CD4-positive, alpha-beta T cell treated with Interleukin-2 at 100 ng/mL for 4 hours (primary cell): ENCODE data around the gene SPINT2.

Source experiments
- DNase-seq: peaks from one replicate; pipeline ENCODE4 v3.0.0-alpha.2; 2020; ENCODE audit warnings: low spot score

Gene SPINT2

DNA sequence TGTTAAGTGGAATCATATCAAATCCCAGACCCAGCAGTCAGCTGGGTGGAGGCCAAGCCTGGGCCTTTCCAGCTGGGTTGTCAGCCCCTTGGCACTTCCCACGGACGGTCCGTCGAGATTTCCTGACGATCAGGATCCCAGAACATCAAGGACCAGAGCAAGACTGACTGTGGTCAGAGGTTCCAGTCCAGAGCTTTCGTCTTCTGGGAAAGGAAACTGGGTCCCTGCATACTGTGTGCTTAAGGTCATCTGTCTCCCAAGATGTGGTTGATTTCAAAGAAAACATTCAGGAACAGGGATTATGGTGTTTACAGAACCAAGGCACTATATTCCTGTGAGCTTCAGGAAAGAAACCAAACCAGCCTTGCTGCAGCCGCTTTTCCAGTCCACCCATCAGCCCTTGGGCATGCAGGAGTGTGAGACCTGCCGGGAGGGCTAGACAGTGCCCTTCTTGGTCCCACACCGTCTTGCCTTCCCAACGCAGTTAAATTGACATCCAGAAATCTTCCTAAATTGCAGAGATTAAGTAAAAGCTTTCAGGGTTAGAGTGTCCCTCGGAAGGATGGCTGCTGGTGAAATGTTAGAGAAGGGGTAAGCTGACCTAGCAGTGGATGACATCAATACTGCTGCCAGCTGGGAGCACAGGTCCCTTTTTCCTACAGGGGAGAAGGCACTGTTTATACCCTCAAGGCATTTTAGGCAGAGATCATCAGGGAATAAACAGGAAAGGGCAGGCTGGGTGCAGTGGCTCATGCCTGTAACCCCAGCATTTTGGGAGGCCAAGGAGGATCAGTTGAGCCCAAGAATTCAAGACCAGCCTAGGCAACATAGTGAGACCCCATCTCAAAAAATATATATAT, 34.7 kb downstream of the SPINT2 start:
- DNase-seq = no peak

DNA sequence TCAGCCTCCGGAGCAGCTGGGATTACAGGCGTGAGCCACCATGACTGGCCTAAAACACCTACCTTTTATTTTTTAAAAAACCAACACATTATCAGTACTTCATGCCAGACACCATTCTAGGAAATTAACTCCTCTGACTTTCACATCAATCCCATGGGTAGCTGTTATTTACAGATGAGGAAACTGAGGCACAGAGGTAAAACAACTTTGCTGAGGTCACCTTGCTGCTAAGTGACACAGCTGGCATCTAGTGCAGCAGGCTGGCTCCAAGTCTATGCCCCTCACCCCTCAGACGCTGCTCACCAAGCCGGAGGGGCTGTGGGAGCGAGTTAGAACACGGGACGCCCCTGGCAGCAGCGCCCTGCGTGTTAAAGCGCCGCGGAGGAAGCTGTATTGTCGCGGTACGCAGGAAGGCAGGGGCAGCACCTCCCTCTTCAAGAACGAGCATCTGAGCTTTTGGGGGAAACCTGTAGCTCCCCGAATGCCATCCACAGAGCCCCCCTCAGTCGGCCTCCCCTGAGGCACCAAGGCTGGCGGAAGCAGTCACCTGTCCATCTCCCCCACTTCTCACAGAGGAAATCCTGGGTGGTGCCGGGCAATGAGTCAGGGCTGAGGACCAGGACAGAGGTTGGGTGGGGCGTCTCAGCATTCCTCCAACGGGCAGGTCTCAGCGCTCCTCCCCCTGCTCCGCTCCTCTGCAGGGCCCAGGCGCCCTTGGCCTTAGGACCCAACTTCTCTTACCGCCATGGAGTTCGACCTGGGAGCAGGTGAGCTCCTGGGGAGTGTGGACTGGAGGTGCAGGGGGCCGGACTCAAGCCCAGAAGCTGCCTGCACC, 39.4 kb downstream of the SPINT2 start, which contains the start of gene C19orf33:
Gene C19orf33 (plus strand): TSS at position 735 of the 835 bp plus-strand sequence. CDS start 11 bp downstream, at position 746.
- DNase-seq = no peak

DNA sequence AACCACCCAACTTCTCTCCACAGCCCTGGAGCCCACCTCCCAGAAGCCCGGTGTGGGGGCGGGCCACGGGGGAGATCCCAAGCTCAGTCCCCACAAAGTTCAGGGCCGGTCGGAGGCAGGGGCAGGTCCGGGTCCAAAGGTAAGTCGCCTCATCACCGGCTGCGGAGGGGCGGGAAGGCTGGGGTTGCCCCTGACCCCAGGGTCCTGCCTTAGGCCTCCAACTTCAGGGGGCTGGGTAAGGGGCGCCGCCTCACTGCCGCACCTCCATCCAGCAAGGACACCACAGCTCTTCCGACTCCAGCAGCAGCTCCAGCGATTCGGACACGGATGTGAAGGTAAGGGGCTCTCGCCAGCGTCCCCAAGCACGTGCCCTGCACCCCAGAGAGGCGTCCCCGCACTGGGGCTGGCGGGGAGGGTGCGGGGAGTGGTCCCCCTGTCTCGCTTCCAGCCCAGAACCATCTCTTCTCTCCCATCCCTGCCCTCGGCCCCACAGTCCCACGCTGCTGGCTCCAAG, 40.0 kb downstream of the SPINT2 start:
- DNase-seq = no peak

DNA sequence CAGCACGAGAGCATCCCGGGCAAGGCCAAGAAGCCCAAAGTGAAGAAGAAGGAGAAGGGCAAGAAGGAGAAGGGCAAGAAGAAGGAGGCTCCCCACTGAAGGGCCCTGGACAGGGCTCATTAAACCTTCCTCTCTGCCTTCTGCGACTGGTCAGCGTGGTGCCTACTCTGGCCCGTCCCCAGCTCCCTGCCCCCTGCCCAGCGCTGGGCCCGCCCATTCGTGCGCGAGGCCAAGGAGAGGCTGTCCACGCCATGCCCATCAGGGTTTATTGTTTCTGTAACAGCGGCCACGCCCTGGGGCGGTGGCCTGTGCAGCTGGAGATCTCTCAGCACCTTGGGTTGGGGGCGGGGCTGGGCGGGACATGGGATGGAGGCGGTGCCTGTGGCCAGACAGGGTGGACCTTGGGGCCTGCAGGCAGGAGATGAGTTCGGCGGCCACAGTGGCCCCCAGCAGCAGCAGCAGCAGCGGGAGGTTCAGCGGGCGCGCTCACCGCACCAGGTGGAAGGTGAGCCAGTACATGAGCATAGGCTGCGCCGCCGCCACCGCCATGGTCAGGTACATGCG, 40.6 kb downstream of the SPINT2 start:
- DNase-seq = no peak

DNA sequence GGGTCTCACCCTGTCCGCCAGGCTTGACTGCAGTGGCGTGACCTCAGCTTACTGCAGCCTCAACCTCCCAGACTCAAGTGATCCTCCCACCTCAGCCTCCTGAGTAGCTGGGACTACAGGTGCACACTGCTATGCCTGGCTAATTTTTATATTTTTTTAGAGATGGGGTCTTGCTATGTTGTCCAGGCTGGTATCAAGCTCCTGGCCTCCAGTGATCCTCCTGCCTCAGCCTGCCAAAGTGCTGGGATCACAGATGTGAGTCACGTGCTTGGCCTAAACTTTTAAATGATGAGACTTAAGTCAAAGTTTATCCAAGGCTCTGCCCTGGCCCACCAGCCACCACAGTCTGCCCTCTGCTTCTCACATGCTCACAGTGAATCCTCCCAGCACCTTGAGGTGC, 41.9 kb downstream of the SPINT2 start:
- DNase-seq = no peak

DNA sequence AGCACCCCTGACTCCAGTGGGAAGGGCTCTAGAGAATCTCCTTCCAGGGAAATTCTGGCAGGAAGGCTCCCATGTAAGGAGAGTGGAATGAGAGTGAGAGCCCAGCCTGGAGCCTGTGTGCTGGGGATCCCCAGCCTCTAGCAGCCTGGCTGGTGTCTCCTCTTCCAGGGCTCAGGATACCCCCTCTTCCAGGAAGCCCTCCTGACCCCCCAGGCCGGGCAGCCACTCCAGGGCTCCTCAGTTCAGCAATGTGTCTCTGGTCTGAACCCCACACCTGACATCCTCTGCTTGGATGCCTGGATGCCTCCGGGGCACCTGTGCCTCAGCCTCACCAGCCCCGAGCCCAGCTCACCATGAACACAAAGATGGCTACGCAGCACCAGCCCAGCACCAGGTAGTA, 42.7 kb downstream of the SPINT2 start:
- no peak for DNase-seq

DNA sequence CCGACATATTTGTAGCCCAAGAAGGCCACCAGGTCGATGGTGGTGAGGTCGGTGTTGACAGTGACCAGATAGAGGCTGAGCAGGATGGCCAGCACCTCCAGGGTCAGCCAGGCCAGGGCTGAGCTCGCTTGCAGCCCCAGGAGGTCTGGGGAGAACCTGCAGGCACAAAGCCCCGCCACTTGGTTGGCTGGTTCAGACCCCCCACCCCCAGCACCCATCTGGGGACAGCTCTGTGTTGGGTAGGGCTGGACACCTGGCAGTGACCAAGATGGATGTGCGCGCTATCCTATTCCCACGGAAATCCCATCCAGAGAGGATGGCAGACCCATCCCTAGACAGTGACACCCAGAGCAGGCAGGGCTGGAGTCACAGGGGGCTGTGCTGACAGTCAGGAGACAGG, 43.2 kb downstream of the SPINT2 start:
- DNase-seq = no peak

DNA sequence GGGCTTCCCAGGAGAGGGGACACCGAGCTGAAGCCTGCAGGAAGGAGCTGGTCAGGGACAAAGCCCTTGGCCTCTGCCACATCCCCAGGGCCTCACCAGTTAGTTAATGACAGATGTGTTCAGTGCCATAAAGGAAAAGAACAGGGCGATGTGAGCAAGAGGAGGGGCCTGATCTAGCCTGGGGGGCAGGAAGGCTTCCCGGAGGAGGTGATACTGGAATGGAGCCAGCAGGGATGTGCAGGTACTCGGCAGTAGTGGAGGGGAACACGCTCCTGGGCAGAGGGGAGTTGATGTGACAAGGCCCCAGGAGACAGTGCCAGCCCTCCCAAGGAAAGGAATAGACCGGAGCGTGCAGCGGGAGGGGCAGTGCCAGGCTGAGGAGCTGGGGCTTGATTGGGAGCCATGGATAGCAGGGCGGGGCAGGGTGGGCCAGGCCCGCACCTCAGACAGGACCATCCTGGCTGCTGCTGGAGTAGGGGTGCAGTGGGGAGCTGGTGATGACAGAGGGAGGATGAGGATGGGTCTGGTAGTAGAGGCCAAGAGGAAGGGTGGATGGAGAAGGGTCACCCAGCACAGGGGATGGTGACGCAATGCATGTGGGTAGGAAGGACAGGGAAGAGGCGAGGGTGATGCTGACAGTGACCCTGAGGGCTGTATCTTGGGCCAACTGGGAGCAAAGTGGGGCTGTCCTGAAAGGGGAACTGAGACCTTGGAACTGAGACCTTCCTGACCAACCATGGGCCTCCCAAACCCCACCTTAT, 43.8 kb downstream of the SPINT2 start:
- DNase-seq = no peak

DNA sequence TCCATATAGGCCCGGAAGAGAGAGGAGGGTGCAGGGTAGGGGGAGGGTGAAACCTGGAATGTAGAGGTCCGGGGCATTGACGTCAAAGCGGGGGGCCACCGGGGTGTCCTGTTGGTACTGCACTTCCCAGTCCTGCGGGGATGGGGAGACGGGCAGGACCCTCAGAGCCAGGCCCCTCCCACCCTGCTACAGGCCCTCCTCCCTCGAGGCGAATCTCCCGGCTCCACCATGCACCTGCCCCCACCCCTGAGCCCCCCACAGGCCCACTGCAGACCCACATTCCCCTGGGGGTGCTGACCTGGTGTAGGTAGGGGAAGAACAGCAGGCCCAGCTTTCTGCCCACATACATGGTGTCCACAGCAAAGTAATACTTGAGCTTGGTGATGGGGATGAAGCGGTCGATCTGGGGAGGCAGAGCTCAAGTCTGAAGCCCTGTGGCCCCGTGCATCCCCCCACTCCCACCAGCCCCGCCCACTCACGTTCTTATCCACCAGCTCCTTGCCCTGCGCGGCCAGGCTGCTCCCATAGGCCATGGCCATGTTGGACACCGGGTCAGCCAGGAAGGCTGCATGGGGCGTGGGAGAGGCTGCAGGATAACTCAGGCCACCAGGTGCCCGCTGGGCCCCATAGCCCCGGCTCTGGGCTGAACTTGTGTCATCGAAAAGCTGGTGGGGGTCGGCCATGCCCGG, 44.7 kb downstream of the SPINT2 start:
- DNase-seq = no peak

DNA sequence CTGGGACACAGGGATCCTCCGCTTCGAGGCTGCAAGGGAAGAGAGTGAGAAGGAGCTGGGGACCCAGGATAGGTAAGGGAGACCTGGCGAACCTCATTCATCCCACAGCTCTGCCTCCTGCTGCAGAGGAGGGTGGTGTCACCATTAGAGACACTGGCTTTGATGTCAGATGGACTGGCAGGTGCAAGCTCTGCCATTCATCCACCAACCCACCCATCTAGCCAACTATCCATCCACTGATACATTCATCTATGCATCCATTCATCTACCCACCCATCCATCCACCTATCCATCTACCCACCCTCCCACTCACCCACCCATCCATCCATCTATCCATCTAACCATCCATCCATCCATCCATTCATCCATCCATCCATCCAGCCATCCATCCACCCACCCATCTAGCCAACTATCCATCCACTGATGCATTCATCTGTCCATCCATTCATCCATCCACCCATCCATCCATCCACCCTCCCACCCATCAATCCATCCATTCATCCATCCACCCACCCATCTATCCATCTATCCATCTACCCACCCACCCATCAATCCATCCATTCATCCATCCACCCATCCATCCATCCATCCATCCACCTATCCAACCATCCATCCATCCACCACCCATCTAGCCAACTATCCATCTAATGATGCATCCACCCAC, 45.4 kb downstream of the SPINT2 start:
- DNase-seq = no peak

DNA sequence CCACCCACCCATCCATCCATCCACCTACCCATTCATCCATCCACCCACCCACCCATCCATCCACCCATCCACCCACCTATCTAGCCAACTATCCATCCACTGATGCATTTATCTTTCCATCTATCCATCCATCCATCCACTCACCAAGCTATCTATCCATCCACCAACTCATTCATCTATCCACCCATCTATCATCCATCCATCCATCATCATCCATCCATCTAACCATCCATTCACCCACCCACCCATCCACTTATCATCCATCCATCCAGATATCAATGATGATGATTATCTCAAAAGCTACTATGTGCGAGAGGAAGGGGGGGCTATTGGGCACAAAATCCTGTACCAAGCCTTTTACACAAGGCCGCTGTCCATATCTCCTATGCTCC, 45.9 kb downstream of the SPINT2 start:
- DNase-seq = no peak

DNA sequence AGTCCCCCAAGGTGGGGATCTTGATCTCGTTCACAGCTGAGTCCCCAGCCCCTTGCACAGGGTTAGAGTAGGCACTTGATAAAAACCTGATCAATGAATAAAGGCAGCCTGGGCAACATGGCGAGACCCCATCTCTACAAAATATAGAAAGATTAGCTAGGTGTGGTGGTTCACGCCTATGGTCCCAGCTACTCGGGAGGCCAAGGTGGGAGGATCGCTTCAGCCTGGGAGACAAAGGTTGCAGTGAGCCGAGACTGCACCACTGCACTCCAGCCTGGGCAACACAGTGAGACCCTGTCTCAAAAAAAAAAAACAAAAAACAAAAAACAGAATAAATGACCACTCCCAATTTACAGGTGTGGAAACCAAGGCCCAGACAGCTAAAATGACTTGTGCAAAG, 46.6 kb downstream of the SPINT2 start:
- no peak for DNase-seq

DNA sequence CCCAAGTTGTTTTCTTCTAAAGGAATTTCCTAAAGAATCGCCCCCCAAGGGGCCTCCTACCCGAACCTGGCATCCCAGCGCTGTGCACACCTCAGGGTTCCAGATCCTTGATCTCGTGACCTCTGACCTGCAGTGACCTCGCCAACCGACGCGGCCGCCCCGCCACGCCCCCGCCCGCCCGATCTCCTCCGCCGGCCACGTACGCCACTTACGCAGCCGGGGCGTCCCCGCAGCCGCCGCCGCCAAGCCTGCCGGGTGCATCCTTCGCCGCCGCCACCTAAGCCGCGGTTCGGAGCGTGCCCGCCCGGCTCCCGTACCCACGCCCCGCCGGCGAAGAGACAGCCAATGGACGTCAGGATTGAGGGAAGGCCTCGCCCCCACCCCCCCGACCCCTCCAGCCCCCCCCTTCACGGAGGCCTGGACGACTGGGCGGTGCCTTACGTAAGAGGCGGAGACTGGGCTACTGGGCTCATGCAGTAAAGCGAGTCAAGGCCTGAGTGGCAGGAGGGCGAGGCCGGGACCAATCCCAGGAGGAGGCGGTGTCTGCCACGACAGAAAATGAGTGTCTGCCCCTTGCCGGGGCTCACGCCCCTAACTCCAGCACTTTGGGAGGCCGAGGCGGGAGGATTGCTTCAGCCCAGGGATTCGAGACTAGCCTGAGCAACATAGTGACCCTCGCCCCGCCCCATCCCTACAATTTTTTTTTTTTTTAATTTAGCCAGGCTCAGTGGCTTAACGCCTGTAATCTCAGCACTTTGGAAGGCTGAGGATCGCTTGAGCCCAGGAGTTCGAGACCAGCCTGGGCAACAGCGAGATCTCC, 51.5 kb downstream of the SPINT2 start, which contains the start of gene YIF1B:
Gene YIF1B (minus strand): TSS at position 291 of the 820 bp plus-strand sequence. CDS start 30 bp downstream, at position 261.
- peak; percentile 96 for DNase-seq

DNA sequence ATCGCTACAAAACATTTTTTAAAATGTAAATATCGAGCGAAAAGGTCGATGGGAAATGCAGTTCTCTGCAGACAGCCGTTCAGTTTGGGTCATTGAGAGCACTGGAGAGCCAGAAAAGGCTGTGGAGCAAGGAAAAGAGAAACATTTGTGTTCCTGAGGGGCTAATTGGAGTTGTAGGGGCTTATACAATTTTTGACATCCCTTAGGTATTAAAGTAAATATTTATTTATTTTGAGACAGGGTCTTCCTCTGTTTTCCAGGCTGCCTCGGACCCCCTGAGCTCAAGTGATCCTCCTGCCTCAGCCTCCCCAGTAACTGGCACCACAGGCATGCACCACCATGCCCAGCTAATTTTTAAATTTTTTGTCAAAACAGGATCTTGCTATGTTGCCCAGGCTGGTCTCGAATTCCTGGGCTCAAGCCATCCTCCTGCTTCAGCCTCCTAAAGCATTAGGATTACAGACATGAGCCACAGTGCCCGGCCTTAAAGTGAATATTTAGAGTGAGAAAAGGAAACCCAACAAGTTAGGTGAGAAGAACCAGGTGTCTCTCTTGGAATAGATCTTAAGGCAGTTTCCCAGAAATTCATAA, 52.2 kb downstream of the SPINT2 start:
- peak; percentile 37 for DNase-seq

DNA sequence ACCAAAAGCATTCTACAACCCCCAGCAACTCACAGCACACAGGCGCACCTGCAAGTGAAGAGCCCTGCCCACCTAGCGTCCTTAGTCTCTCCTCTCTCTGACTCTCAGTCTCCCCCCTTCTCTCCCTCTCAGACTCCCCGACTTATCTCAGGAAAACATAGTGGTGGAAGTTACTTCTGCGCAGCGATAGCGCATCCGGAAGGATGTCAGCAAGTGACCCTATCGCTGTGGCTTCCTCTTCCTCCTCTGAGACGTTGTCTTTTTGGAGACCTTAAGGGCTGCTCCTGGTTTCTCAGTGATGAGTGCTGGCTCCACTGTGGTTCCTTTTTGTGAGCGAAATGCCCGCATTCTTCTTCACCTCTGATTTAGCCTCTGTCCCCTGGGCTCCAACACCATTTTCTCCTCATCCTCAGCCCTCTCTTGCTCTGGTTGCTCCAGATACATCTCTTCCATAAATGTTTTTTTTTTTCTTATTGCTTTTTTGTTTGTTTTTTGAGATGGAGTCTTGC, 52.8 kb downstream of the SPINT2 start:
- peak; percentile 40 for DNase-seq

DNA sequence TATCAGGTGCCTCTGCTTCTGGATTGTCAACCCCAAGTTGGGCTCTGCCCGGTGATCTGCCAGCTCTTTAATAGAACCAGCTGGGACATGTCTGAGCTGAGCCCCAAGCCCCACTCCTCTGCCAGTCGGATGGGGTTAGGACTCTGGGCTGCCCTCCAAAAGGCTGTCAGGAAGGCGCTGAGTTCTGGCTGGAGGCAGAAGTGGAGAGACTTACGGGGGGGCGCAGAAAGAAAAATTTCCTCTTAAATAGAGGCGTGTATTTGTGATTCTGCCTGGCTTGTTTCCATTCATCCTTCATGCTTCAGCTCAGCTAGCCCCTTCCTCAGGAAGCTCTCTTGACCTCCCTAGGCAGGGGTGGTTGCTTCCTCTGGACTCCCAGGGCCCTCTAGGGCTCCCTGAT, 54.3 kb downstream of the SPINT2 start:
- DNase-seq = no peak

DNA sequence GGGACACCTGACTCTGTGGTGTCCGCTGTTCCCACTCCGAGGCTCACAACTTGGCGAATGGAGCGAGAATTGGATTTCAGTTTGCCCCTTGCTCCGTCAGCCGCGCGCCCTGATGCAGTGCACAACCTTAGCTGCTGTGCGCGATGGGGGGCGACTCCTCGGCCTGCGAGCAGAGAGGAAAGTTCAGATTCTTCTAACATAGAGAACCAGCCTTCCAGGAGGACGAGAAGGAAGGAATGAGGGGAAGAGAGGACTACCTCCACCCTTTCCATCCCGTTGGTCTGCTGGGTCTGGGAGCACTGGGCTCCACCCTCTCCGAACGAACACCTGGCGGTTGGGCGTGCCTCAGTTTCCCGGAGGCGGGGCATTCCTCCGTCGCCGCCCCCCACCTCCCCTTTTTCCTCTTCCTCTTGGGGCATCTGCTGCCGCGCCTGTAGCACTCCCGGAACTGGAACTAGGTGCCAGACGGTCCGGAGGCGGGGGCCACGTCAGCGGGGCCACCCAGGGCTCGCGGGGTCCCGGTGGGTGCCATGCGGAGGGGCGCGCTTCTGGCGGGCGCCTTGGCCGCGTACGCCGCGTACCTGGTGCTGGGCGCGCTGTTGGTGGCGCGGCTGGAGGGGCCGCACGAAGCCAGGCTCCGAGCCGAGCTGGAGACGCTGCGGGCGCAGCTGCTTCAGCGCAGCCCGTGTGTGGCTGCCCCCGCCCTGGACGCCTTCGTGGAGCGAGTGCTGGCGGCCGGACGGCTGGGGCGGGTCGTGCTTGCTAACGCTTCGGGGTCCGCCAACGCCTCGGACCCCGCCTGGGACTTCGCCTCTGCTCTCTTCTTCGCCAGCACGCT, 55.3 kb downstream of the SPINT2 start, which contains the start of gene KCNK6:
Gene KCNK6 (plus strand): TSS at position 425 of the 838 bp plus-strand sequence. CDS start 106 bp downstream, at position 531.
- DNase-seq = peak; percentile 38

DNA sequence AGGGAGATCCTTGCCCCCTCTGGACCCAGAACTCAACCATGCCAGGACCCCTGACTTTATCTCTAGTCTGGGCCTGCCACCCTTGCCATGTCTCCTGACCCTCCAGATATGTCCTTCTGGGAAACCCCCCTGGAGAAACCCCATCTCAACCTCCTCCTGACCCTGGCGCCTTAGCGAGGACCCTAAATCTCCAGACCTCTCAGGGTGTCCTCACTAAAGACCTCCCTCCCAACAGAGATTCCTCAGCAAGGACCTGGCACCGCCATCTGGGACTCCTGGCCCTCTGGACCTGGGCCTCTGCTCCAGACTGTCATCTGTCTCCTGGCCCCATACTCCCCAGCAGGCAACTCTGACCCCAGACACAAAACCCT, 56.6 kb downstream of the SPINT2 start:
- DNase-seq = no peak
